ENCODE measurements around the gene TIMM17A. TPM values are rescaled to one million over a fixed set of nuclear protein-coding genes. Genes with fewer than 3 reads are reported as not detected.

Gene TIMM17A
- total RNA-seq (2021; fragmentation: NEBNext Ultra II Directional; extraction: Animal tissue kit (Norgen Biotek cat#: 25700)) (54.3 and 57.1 TPM in 2 replicates), polyA plus RNA-seq (2011; rRNA removed) (15.9 and 30.3 TPM in 2 replicates), polyA minus RNA-seq (2011; rRNA and poly(A)+ RNA removed) (19.5 and 29.5 TPM in 2 replicates)
- 35.4 TPM for polyA plus RNA-seq (2011; cell fraction: cytosol; rRNA removed)
- 14.3 TPM for polyA plus RNA-seq (2011; cell fraction: nucleus; rRNA removed)
- polyA plus RNA-seq (2012, experiment 1 of 2): 37.6 to 47.3 TPM (median 42.5 TPM) in 4 replicates
- polyA plus RNA-seq (2012, experiment 2 of 2): 7.9 TPM
- polyA plus RNA-seq (2013, experiment 1 of 2): 30.7 TPM
- 32.7 TPM for polyA plus RNA-seq (2013, experiment 2 of 2)
- 11.4 TPM for polyA minus RNA-seq (2011; cell fraction: cytosol; rRNA and poly(A)+ RNA removed)
- polyA minus RNA-seq (2011; cell fraction: nucleus; rRNA and poly(A)+ RNA removed): 17.0 TPM
- long read RNA-seq, experiment 1, transcript TIMM17A-201 (6 exons, 1,659 nt): major isoform, 41 of 108 reads
- long read RNA-seq, experiment 1, partial matches to known transcripts: 36 of 108 reads
- long read RNA-seq, experiment 1, other reads (novel, unspliced or antisense): 27 of 108 reads
- long read RNA-seq, experiment 2, transcript TIMM17A-201 (6 exons, 1,659 nt): major isoform, 203 of 381 reads
- long read RNA-seq, experiment 2, partial matches to known transcripts: 161 of 381 reads
- long read RNA-seq, experiment 2, other reads (novel, unspliced or antisense): 15 of 381 reads

GRCh38 chr1:201955009-201955728 is at the start of gene TIMM17A:
TIMM17A (plus strand) TSS chr1:201955503; CDS start chr1:201955527, 24 bp downstream.
- Histone ChIP-seq H3K27ac (ENCODE audit: low read depth, low read length) (peak within 1 kb of the TSS; percentile 90), H3K36me3 (ENCODE audit: control insufficient read depth in 2 of 4, insufficient read depth in 4 of 4, low read length in 3 of 4) (peaks cover 7 to 24% (median 15%) of the 10 kb centered on the region in 4 experiments; a peak in 6 of 8 replicates), H4K20me1 (replicated peaks in 1 of 2; ENCODE audit: control insufficient read depth in 1 of 2, insufficient read depth in 2 of 2, low read length in 2 of 2) (peaks cover 0 to 1% of the 10 kb centered on the region in 2 experiments), H4K8ac (ENCODE audit: extremely low read depth, insufficient read depth, low read length) (peak within 1 kb of the TSS; percentile 93; the same call in 1 of the 2 replicates), H3K79me1 (ENCODE audit: low read depth, low read length) (no peaks in the 10 kb centered on the region; the same call in 1 of the 2 replicates), H2BK20ac (ENCODE audit: low read length) (no peak within 1 kb of the TSS), H3K9me3 (ENCODE audit: insufficient read depth in 2 of 2, low read depth in 1 of 2, low read length in 1 of 2) (no peaks in the 10 kb centered on the region), H2AFZ (ENCODE audit: low read length) (peak within 1 kb of the TSS; percentile 98), H3K14ac (ENCODE audit: insufficient read length) (no peak within 1 kb of the TSS), H2BK12ac (ENCODE audit: low read depth, low read length) (no peak within 1 kb of the TSS), H3K79me2 (ENCODE audit: control insufficient read depth in 1 of 2, insufficient read depth in 2 of 2, low read length in 2 of 2) (peaks cover 12 to 29% of the 10 kb centered on the region in 2 experiments), H4K91ac (replicated peaks; ENCODE audit: insufficient read length, low read length) (peak within 1 kb of the TSS; percentile 30), H3K27me3 (replicated peaks in 1 of 4; ENCODE audit: control insufficient read depth in 3 of 4, extremely low read depth in 1 of 4, insufficient read depth in 3 of 4, low read length in 3 of 4) (no peaks in the 10 kb centered on the region), H3K9ac (replicated peaks in 1 of 4; ENCODE audit: extremely low read depth in 1 of 4, low read depth in 3 of 4, low read length in 3 of 4) (peak within 1 kb of the TSS; percentile 90 to 98 (median 96)), H3K56ac (replicated peaks; ENCODE audit: insufficient read length, low read depth, low read length) (no peak within 1 kb of the TSS), H3K4me1 (replicated peaks in 1 of 4; ENCODE audit: control insufficient read depth in 3 of 4, insufficient read depth in 4 of 4, low read length in 3 of 4) (peaks cover 0 to 3% (median 0%) of the 10 kb centered on the region in 4 experiments; a peak in 1 of 7 replicates), H3K18ac (ENCODE audit: extremely low read depth, low read length) (peak within 1 kb of the TSS; percentile 79; the same call in 1 of the 2 replicates), H3K23ac (ENCODE audit: insufficient read length) (no peak within 1 kb of the TSS), H3K23me2 (ENCODE audit: low read depth, low read length) (no peaks in the 10 kb centered on the region), H4K5ac (ENCODE audit: insufficient read length, low read depth, low read length) (peak within 1 kb of the TSS; percentile 49), H2BK5ac (ENCODE audit: low read depth, low read length) (peak within 1 kb of the TSS; percentile 89), H2AK5ac (ENCODE audit: low read depth, low read length) (peak within 1 kb of the TSS; percentile 30; the same call in 1 of the 2 replicates), H2BK120ac (replicated peaks; ENCODE audit: low read depth, low read length) (no peak within 1 kb of the TSS), H3K4me3 (ENCODE audit: extremely low read depth in 1 of 4, insufficient read depth in 2 of 4, low read depth in 3 of 4, low read length in 4 of 4) (peak within 1 kb of the TSS; percentile 83 to 100 (median 94)), H3K4ac (replicated peaks; ENCODE audit: insufficient read length, low read depth, low read length) (no peak within 1 kb of the TSS), H2BK15ac (ENCODE audit: low read length) (no peak within 1 kb of the TSS), H3K4me2 (ENCODE audit: insufficient read depth in 1 of 2, low read depth in 2 of 2, low read length in 2 of 2) (peak within 1 kb of the TSS; percentile 48 to 72)
- peak; percentile 77 to 93 for DNase-seq (ENCODE audit: low read depth in 1 of 2, low spot score in 2 of 2)
- ChIA-PET CTCF (ENCODE audit: partially characterized antibody) (interaction anchor here (0.7 to 5.5 kb wide), 11 partner anchors 10 to 442 kb away, joined by 3 to 39 read pairs (median 4); partner anchors contain the start of gene LMOD1), POLR2A (ENCODE audit: partially characterized antibody) (interaction anchor here (0.6 to 6.2 kb wide), 19 partner anchors 8 to 419 kb away, joined by 3 to 27 read pairs (median 4); partner anchors contain the start of genes GPR37L1, LMOD1 and RNPEP)
- peak; percentile 78 for FAIRE-seq
- WGBS, 2 experiments (ENCODE audit: extremely low coverage in 1 of 2, insufficient coverage in 1 of 2, insufficient read length in 1 of 2, insufficient replicate concordance in 2 of 2, low coverage in 1 of 2, low lambda C conversion rate in 2 of 2, missing lambda C conversion rate in 1 of 2): 1% methylated on average over 35 of the region's 43 CpGs; no CpG with 5 or more reads in 1 of the 2 experiments
- TF ChIP-seq PHF8 (conservative IDR thresholded peaks at IDR 0.05; ENCODE audit: low read depth, low read length): peak; percentile 87
- TF ChIP-seq CBX5 (IDR thresholded peaks at IDR 0.05; ENCODE audit: low read depth, low read length): no peak
- TF ChIP-seq EGR1 (IDR thresholded peaks at IDR 0.05; ENCODE audit: borderline replicate concordance, low read depth, low read length): no peak
- peak; percentile 80 for TF ChIP-seq TBP (IDR thresholded peaks at IDR 0.05; ENCODE audit: low read depth, low read length)
- peak; percentile 81 for TF ChIP-seq BACH1 (IDR thresholded peaks at IDR 0.05; ENCODE audit: low read length)
- TF ChIP-seq SUZ12 (IDR thresholded peaks at IDR 0.05; ENCODE audit: low read length): 0 out of 2 replicates have a peak, but pooled peaks have one; percentile 29
- no peak for TF ChIP-seq HDAC6 (IDR thresholded peaks at IDR 0.05; ENCODE audit: low read depth, low read length)
- TF ChIP-seq ASH2L (IDR thresholded peaks at IDR 0.05; ENCODE audit: low read length): peak; percentile 87
- no peak for TF ChIP-seq CEBPB (IDR thresholded peaks at IDR 0.05; ENCODE audit: low read depth, low read length)
